Measurements from ENCODE around the gene AFF3. TPM values are rescaled to one million over a fixed set of nuclear protein-coding genes. Genes with fewer than 3 reads are reported as not detected.

The AFF3 gene
- total and polyA plus RNA-seq, 2 of the 8 experiments (the other 6 are each of a cell fraction or from before 2014, with no cell fraction given): 0.27 to 3.0 TPM

- TF ChIP-seq CHD7 (IDR thresholded peaks at IDR 0.05; ENCODE audit: insufficient replicate concordance, low read length) (no peak), KDM1A (IDR thresholded peaks at IDR 0.05; ENCODE audit: borderline replicate concordance, low read length) (no peak), GABPA (IDR thresholded peaks at IDR 0.05; ENCODE audit: borderline replicate concordance, insufficient read depth, low read length) (no peak), TEAD4 (IDR thresholded peaks at IDR 0.05; ENCODE audit: low read depth, low read length) (no peak)
Observed at GRCh38 chr2:99988599-99988998, 153.8 kb downstream of the AFF3 start (continued).
